Middle frontal gyrus (tissue), 1 donor: ENCODE measurements around the gene NALCN.

Experiments used
- DNase-seq: peaks from one replicate; pipeline ENCODE4 v3.0.0-alpha.2; 2015; ENCODE audit warnings: low spot score; ENCODE audit errors: extremely low spot score

Gene NALCN

GRCh38 chr13:101416181-101417042 is at the start of gene NALCN:
NALCN (minus strand) TSS chr13:101416508; CDS start chr13:101399126, 17,382 bp downstream.
- no peak for DNase-seq

GRCh38 chr13:101465877-101466276 is 49.6 kb upstream of the NALCN start:
- DNase-seq, result no peak

- DNase-seq, result no peak
These were observed 40.9 kb upstream of the NALCN start for GRCh38 chr13:101457176-101457575.

GRCh38 chr13:101455863-101456262 is 39.6 kb upstream of the NALCN start:
- DNase-seq, result no peak

GRCh38 chr13:101454767-101455166 is 38.5 kb upstream of the NALCN start:
- DNase-seq, result no peak

GRCh38 chr13:101453784-101454201 is 37.5 kb upstream of the NALCN start:
- no peak for DNase-seq

- no peak for DNase-seq
These were observed 36.5 kb upstream of the NALCN start, which contains the start of gene ITGBL1 for GRCh38 chr13:101452519-101453485. ITGBL1 (plus strand) TSS chr13:101452675; CDS start chr13:101452834, 159 bp downstream.

- DNase-seq, result no peak
These were observed 35.3 kb upstream of the NALCN start for GRCh38 chr13:101451641-101452040.

GRCh38 chr13:101450749-101451130 is 34.4 kb upstream of the NALCN start:
- DNase-seq, result no peak

- DNase-seq, result no peak
These were observed 33.8 kb upstream of the NALCN start for GRCh38 chr13:101449790-101450748.

- DNase-seq, result no peak
These were observed 31.5 kb upstream of the NALCN start for GRCh38 chr13:101447852-101448251.

- DNase-seq, result no peak
These were observed 18.2 kb upstream of the NALCN start for GRCh38 chr13:101434486-101434885.

- DNase-seq, result no peak
These were observed 17.6 kb upstream of the NALCN start for GRCh38 chr13:101433895-101434294.

- no peak for DNase-seq
These were observed 13.4 kb upstream of the NALCN start for GRCh38 chr13:101429733-101430132.

GRCh38 chr13:101425623-101426022 is 9.3 kb upstream of the NALCN start:
- DNase-seq, result no peak

GRCh38 chr13:101425156-101425471 is 8.8 kb upstream of the NALCN start:
- no peak for DNase-seq

GRCh38 chr13:101424381-101425155 is 8.3 kb upstream of the NALCN start:
- no peak for DNase-seq

GRCh38 chr13:101423872-101424271 is 7.6 kb upstream of the NALCN start:
- DNase-seq, result no peak

GRCh38 chr13:101417501-101417900 is 1.2 kb upstream of the NALCN start:
- DNase-seq, result no peak

- no peak for DNase-seq
These were observed 717 bp upstream of the NALCN start for GRCh38 chr13:101417043-101417406.
